Endothelial cell of umbilical vein (primary cell): ENCODE results near the gene ABCA9. TPM values are rescaled to one million over a fixed set of nuclear protein-coding genes. Genes with fewer than 3 reads are reported as not detected.
"Not testable (repeated sequence)": the region's sequence is repeated elsewhere in the genome, so short reads cannot be mapped to it uniquely, and the experiment has no call there.

Experiments
- BruUV-seq: library from RNA; stranded (reverse); fragments of 400-500 nt; replicated peaks from 2 replicates; lab custom pipeline; 2021; lab: Mats Ljungman, UMichigan
- CTCF ChIA-PET: fragments of 300-600, 350-600 bp; sonication (Branson Sonifier 250); formaldehyde crosslinking; loops from one replicate; lab custom pipeline; 2021; ENCODE audit warnings: antibody characterized with exemption, inconsistent platforms; lab: Charles Lee
- POLR2A ChIA-PET: fragments of 300-600, 350-600 bp; sonication (Branson Sonifier 250); formaldehyde crosslinking; loops from one replicate; lab custom pipeline; 2021; ENCODE audit warnings: antibody characterized with exemption, inconsistent platforms; lab: Charles Lee
- DNase-seq: peaks from one replicate; pipeline ENCODE4 v3.0.0-alpha.2; 2011; ENCODE audit warnings: low read depth, low spot score
- FAIRE-seq: peaks from 2 replicates; lab custom pipeline; 2011; peaks lifted over from hg19 to GRCh38; lab: Jason Lieb, UNC
- H2AFZ ChIP-seq: 2 replicates; pipeline ENCODE4 v1.6.0; 2012; ENCODE audit warnings: low read depth, low read length, control low read depth, inconsistent platforms
- H3K27ac ChIP-seq: 2 replicates; pipeline ENCODE4 v1.5.1; 2011; ENCODE audit warnings: low read depth, mild to moderate bottlenecking, control low read depth, low read length, moderate library complexity; ENCODE audit not compliant: insufficient read depth
- H3K27me3 ChIP-seq, 2 experiments: 2 replicates each; pipeline versions ENCODE4 v1.6.0 to v1.6.1; 2011; ENCODE audit warnings: low read length in 2 of 2, mixed read lengths in 1 of 2; ENCODE audit not compliant: control insufficient read depth in 2 of 2, insufficient read depth in 2 of 2
- H3K36me3 ChIP-seq, 2 experiments: 2 replicates in 1 of 2; 3 replicates in 1 of 2; pipeline ENCODE4 v1.5.1; 2011; ENCODE audit warnings: low read length in 2 of 2, mild to moderate bottlenecking in 1 of 2, moderate library complexity in 1 of 2; ENCODE audit not compliant: control insufficient read depth in 2 of 2, insufficient read depth in 2 of 2; ENCODE audit errors: extremely low read depth in 1 of 2
- H3K4me1 ChIP-seq: 3 replicates; pipeline ENCODE4 v1.5.1; 2011; ENCODE audit warnings: mild to moderate bottlenecking, low read length; ENCODE audit not compliant: control insufficient read depth, insufficient read depth; ENCODE audit errors: extremely low read depth
- H3K4me2 ChIP-seq: 2 replicates; pipeline ENCODE4 v1.6.1; 2011; ENCODE audit warnings: low read length, control low read depth, mixed read lengths; ENCODE audit not compliant: insufficient read depth
- H3K4me3 ChIP-seq, 3 experiments: fragments of 200-600 bp in 1 of 3; sonication (generic), shearing (Covaris generic) in 1 of 3; replicated peaks in 1 of 3; 2 replicates each; pipeline ENCODE4 v1.5.1; 2011 to 2016; ENCODE audit warnings: control low read depth in 3 of 3, low read length in 3 of 3, mild to moderate bottlenecking in 2 of 3, inconsistent platforms in 1 of 3, low read depth in 1 of 3, moderate library complexity in 1 of 3; ENCODE audit not compliant: insufficient read depth in 1 of 3
- H3K79me2 ChIP-seq: 2 replicates; pipeline ENCODE4 v1.6.0; 2012; ENCODE audit warnings: low read length, inconsistent platforms; ENCODE audit not compliant: control insufficient read depth, insufficient read depth
- H3K9ac ChIP-seq: replicated peaks from 2 replicates; pipeline ENCODE3; 2011; ENCODE audit warnings: low read length, control low read depth; ENCODE audit not compliant: insufficient read depth; ENCODE audit errors: extremely low read depth
- H3K9me1 ChIP-seq: replicated peaks from 3 replicates; pipeline ENCODE4 v1.6.0; 2011; ENCODE audit warnings: mild to moderate bottlenecking, low read length; ENCODE audit not compliant: control insufficient read depth, insufficient read depth; ENCODE audit errors: extremely low read depth
- H3K9me3 ChIP-seq: replicated peaks from 2 replicates; pipeline ENCODE4 v1.5.1; 2012; ENCODE audit warnings: low read length, inconsistent platforms; ENCODE audit not compliant: control insufficient read depth, insufficient read depth
- H4K20me1 ChIP-seq: replicated peaks from 2 replicates; pipeline ENCODE3; 2011; ENCODE audit warnings: mild to moderate bottlenecking, low read length; ENCODE audit not compliant: control insufficient read depth, insufficient read depth; ENCODE audit errors: extremely low read depth
- EZH2 ChIP-seq: IDR thresholded peaks from 2 replicates; pipeline ENCODE4 v1.6.1; 2012; ENCODE audit warnings: borderline replicate concordance, low read depth, mild to moderate bottlenecking, moderate library complexity, low read length, inconsistent platforms; ENCODE audit not compliant: severe bottlenecking
- FOS ChIP-seq: IDR thresholded peaks from 2 replicates; pipeline ENCODE4 v1.6.1; 2011; ENCODE audit warnings: mild to moderate bottlenecking, low read length, moderate library complexity, borderline replicate concordance; ENCODE audit not compliant: insufficient read depth
- GATA2 ChIP-seq: IDR thresholded peaks from 2 replicates; pipeline ENCODE4 v1.7.0; 2011; ENCODE audit warnings: low read depth, mild to moderate bottlenecking, moderate library complexity, mixed read lengths, low read length; ENCODE audit not compliant: insufficient read length, insufficient read depth
- JUN ChIP-seq: IDR thresholded peaks from 2 replicates; pipeline ENCODE4 v1.6.1; 2011; ENCODE audit warnings: borderline replicate concordance, low read depth; ENCODE audit not compliant: insufficient read length, insufficient read depth
- MYC ChIP-seq: IDR thresholded peaks from one replicate; pipeline ENCODE4 v1.6.1; 2011; ENCODE audit warnings: mild to moderate bottlenecking, low read depth, low read length
- POLR2A ChIP-seq: IDR thresholded peaks from 2 replicates; pipeline ENCODE4 v1.6.1; 2012; ENCODE audit warnings: low read depth, mild to moderate bottlenecking, control low read depth, low read length
- POLR2AphosphoS5 ChIP-seq: IDR thresholded peaks from 2 replicates; pipeline ENCODE4 v1.6.1; 2012; ENCODE audit warnings: low read depth, mild to moderate bottlenecking, control low read depth, low read length, moderate library complexity; ENCODE audit not compliant: insufficient read depth
- dilution Hi-C: fragments of 300-500 bp; cut with MboI; formaldehyde crosslinking; loops from one replicate; pipeline ENCODE4 v1.15.0; 2019; ENCODE audit warnings: low sequenced_read_pairs; ENCODE audit not compliant: extremely low pct_ligation_motif_present
- intact Hi-C: fragments of 100-400 bp; cut with micrococcal nuclease; formaldehyde crosslinking; loops from one replicate; pipeline ENCODE4 v1.10.0; 2022
- polyA plus RNA-seq, 4 experiments: library from polyadenylated mRNA; depleted of rRNA in 3 of 4; stranded (reverse) in 3 of 4; unstranded in 1 of 4; fragments of >200 nt; gene quantifications; 2 replicates each; pipeline versions ENCODE4 v1.2.1 to v1.2.3, GENCODE V29; 2011 to 2012; ENCODE audit warnings: missing spikeins in 1 of 4
- total RNA-seq: library from RNA; stranded (reverse); gene quantifications from 2 replicates; pipeline ENCODE4 v1.2.3, GENCODE V29; 2021
- TF ChIP-seq, protein P1 (sequence below): IDR thresholded peaks from 2 replicates; pipeline ENCODE4 v1.6.1; 2011; ENCODE audit not compliant: insufficient read depth, insufficient read length
- TF ChIP-seq, protein P2 (sequence below), 2 donors: IDR thresholded peaks; 1 replicate in 1 of 2; 2 replicates in 1 of 2; pipeline ENCODE4 v1.5.1; 2011; ENCODE audit warnings: low read length in 2 of 2, mild to moderate bottlenecking in 2 of 2, moderate library complexity in 2 of 2, control low read depth in 1 of 2, inconsistent platforms in 1 of 2, low read depth in 1 of 2; ENCODE audit not compliant: insufficient read depth in 1 of 2; ENCODE audit errors: extremely low read depth in 1 of 2

Gene ABCA9
- total and polyA plus RNA-seq, 2 donors (not counting 3 experiments of a cell fraction or from before 2014, with no cell fraction given) = 2.7 to 7.7 TPM

DNA sequence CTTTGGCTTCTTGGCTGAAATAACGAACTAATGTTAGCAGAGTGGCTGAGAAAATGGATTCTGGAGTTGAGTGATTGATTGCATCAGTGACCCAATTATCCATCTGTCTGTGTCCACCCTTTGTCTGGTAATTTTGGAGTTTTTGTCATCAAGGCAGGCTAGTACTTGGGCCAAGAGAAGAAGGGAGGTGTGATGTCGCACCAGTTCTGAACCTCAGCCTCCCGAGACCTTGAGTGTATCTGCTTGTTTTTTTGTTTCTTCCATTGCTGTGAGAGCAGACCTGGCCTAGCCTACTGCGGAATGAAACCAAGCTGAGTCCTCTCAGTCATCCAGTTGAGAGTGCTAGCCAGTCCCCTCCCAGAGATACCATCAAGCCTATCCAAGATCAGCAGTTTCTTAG lies 110.0 kb downstream of the ABCA9 start:
- Histone ChIP-seq H3K9me1 (no peaks in the 10 kb centered on the region), H3K9ac (no peak overlapping the region), H2AFZ (no peak overlapping the region), H3K79me2 (no peaks in the 10 kb centered on the region), H3K4me3 (no peak overlapping the region), H3K4me2 (no peak overlapping the region), H3K4me1 (no peaks in the 10 kb centered on the region), H4K20me1 (no peaks in the 10 kb centered on the region), H3K9me3 (no peaks in the 10 kb centered on the region), H3K27ac (no peak overlapping the region), H3K36me3 (no peaks in the 10 kb centered on the region), H3K27me3 (peaks cover 0 to 2% of the 10 kb centered on the region in 2 experiments)
- dilution Hi-C loops = no loop called here
- no peak for DNase-seq
- no TSS peak for BruUV-seq
- ChIA-PET CTCF (no interaction called here), POLR2A (no interaction called here)
- intact Hi-C loops = no loop called here
- no peak for FAIRE-seq
- TF ChIP-seq, protein P1, sequence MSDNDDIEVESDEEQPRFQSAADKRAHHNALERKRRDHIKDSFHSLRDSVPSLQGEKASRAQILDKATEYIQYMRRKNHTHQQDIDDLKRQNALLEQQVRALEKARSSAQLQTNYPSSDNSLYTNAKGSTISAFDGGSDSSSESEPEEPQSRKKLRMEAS = no peak
- no peak for TF ChIP-seq GATA2
- no peak for TF ChIP-seq FOS
- TF ChIP-seq MYC = no peak
- TF ChIP-seq, protein P2, sequence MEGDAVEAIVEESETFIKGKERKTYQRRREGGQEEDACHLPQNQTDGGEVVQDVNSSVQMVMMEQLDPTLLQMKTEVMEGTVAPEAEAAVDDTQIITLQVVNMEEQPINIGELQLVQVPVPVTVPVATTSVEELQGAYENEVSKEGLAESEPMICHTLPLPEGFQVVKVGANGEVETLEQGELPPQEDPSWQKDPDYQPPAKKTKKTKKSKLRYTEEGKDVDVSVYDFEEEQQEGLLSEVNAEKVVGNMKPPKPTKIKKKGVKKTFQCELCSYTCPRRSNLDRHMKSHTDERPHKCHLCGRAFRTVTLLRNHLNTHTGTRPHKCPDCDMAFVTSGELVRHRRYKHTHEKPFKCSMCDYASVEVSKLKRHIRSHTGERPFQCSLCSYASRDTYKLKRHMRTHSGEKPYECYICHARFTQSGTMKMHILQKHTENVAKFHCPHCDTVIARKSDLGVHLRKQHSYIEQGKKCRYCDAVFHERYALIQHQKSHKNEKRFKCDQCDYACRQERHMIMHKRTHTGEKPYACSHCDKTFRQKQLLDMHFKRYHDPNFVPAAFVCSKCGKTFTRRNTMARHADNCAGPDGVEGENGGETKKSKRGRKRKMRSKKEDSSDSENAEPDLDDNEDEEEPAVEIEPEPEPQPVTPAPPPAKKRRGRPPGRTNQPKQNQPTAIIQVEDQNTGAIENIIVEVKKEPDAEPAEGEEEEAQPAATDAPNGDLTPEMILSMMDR (IDR thresholded peaks at IDR 0.05; ENCODE audit: extremely low read depth in 1 of 2, insufficient read depth in 1 of 2, low read depth in 1 of 2, low read length in 2 of 2) = no peak
- no peak for TF ChIP-seq POLR2A
- TF ChIP-seq JUN = no peak
- no peak for TF ChIP-seq POLR2AphosphoS5
- TF ChIP-seq EZH2 = no peak

DNA sequence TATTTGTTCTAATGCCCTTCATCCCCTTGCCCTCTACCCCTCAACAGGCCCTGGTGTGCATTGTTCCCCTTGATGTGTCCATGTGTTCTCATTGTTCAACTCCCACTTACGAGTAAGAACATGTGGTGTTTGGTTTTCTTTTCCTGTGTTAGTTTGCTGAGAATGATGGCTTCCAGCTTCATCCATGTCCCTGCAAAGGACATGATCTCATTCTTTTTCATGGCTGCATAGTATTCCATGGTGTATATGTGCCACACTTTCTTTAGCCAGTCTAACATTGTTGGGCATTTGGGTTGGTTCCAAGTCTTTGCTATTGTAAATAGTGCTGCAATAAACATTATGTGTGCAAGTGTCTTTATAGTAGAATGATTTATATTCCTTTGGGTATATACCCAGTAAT lies 112.9 kb downstream of the ABCA9 start:
- H3K4me2 ChIP-seq, H3K9me1 ChIP-seq, DNase-seq, H3K4me1 ChIP-seq, H3K79me2 ChIP-seq, CTCF ChIA-PET, H2AFZ ChIP-seq, POLR2A ChIA-PET, H3K9me3 ChIP-seq, H3K27me3 ChIP-seq, intact Hi-C loops, H3K9ac ChIP-seq, H3K36me3 ChIP-seq, H3K27ac ChIP-seq, FAIRE-seq, H4K20me1 ChIP-seq, dilution Hi-C loops, BruUV-seq, H3K4me3 ChIP-seq: not testable (repeated sequence)
